HEK293T (cell line): Measurements from ENCODE around the gene CTSS.

ENCODE experiments used
- ELF4 ChIP-seq: fragments of 450-650 bp; IDR thresholded peaks from 2 replicates; pipeline ENCODE4 v1.6.1; 2017; ENCODE audit warnings: antibody characterized with exemption
- FOXM1 ChIP-seq: fragments of 450-650 bp; IDR thresholded peaks from 2 replicates; pipeline ENCODE4 v1.6.1; 2017; ENCODE audit warnings: mild to moderate bottlenecking, borderline replicate concordance
- ZNF384 ChIP-seq: fragments of 450-650 bp; IDR thresholded peaks from 2 replicates; pipeline ENCODE4 v1.6.1; 2016

- TF ChIP-seq FOXM1 = no peak
- no peak for TF ChIP-seq ZNF384
- TF ChIP-seq ELF4 = no peak
Measured at GRCh38 chr1:150772326-150772725, 6.7 kb upstream of the CTSS start.
